Measurements from ENCODE around the gene SCYL1. TPM values are rescaled to one million over a fixed set of nuclear protein-coding genes. Genes with fewer than 3 reads are reported as not detected.

The SCYL1 gene
- total RNA-seq, 2 donors from 2014 or later: 84.5 to 112 TPM

GRCh38 chr11:65540290-65541092 is 15.6 kb downstream of the SCYL1 start:
- Mint-ChIP-seq H3K9me3 (no peaks in the 10 kb centered on the region), H3K4me1 (ENCODE audit: low read depth in 2 of 2) (peaks cover 13 to 30% of the 10 kb centered on the region in 2 donors), H3K27me3 (no peaks in the 10 kb centered on the region), H3K36me3 (no peaks in the 10 kb centered on the region), H3K27ac (peak overlapping the region; percentile 15 to 79), H3K4me3 (peak overlapping the region; percentile 84)
- DNase-seq (ENCODE audit: low spot score): peak; percentile 92
- ATAC-seq: peak; percentile 95 to 96

- H3K4me3 Mint-ChIP-seq: peak overlapping the region; percentile 84
- no peaks in the 10 kb centered on the region for H3K36me3 Mint-ChIP-seq
- DNase-seq (ENCODE audit: low spot score) (no peak), ATAC-seq (no peak)
- H3K27me3 Mint-ChIP-seq: no peaks in the 10 kb centered on the region
- peak overlapping the region; percentile 15 to 79 for H3K27ac Mint-ChIP-seq
- peaks cover 22 to 37% of the 10 kb centered on the region in 2 donors for H3K4me1 Mint-ChIP-seq (ENCODE audit: low read depth in 2 of 2)
- H3K9me3 Mint-ChIP-seq: no peaks in the 10 kb centered on the region
Measured at GRCh38 chr11:65541093-65541982, 16.5 kb downstream of the SCYL1 start.

- Mint-ChIP-seq H3K27me3 (no peaks in the 10 kb centered on the region), H3K4me1 (ENCODE audit: low read depth in 2 of 2) (peaks cover 22 to 40% of the 10 kb centered on the region in 2 donors), H3K4me3 (no peak overlapping the region), H3K9me3 (no peaks in the 10 kb centered on the region), H3K27ac (peak overlapping the region; percentile 15 to 79), H3K36me3 (no peaks in the 10 kb centered on the region)
- ATAC-seq (no peak), DNase-seq (ENCODE audit: low spot score) (no peak)
Measured at GRCh38 chr11:65542738-65543390, 18.0 kb downstream of the SCYL1 start.

- Mint-ChIP-seq H3K27ac (peak overlapping the region; percentile 46 to 88), H3K9me3 (no peaks in the 10 kb centered on the region), H3K27me3 (no peaks in the 10 kb centered on the region), H3K36me3 (no peaks in the 10 kb centered on the region), H3K4me1 (ENCODE audit: low read depth in 2 of 2) (peaks cover 31 to 52% of the 10 kb centered on the region in 2 donors), H3K4me3 (peak overlapping the region; percentile 58)
- ATAC-seq: no peak
- DNase-seq (ENCODE audit: low spot score): no peak
Measured at GRCh38 chr11:65545853-65546216, 21.0 kb downstream of the SCYL1 start.

GRCh38 chr11:65546217-65546958 is 21.5 kb downstream of the SCYL1 start:
- peak; percentile 95 to 98 for ATAC-seq
- Mint-ChIP-seq H3K9me3 (no peaks in the 10 kb centered on the region), H3K27me3 (no peaks in the 10 kb centered on the region), H3K4me1 (ENCODE audit: low read depth in 2 of 2) (peaks cover 32 to 52% of the 10 kb centered on the region in 2 donors), H3K27ac (peak overlapping the region; percentile 46 to 88), H3K4me3 (peak overlapping the region; percentile 58), H3K36me3 (no peaks in the 10 kb centered on the region)
- peak; percentile 98 for DNase-seq (ENCODE audit: low spot score)

- ATAC-seq (no peak), DNase-seq (ENCODE audit: low spot score) (no peak)
- Mint-ChIP-seq H3K36me3 (no peaks in the 10 kb centered on the region), H3K4me3 (peak overlapping the region; percentile 41), H3K4me1 (ENCODE audit: low read depth in 2 of 2) (peaks cover 35 to 57% of the 10 kb centered on the region in 2 donors), H3K9me3 (no peaks in the 10 kb centered on the region), H3K27me3 (no peaks in the 10 kb centered on the region), H3K27ac (peak overlapping the region; percentile 31 to 83)
Measured at GRCh38 chr11:65547446-65548125, 22.7 kb downstream of the SCYL1 start.

- peaks cover 34 to 56% of the 10 kb centered on the region in 2 donors for H3K4me1 Mint-ChIP-seq (ENCODE audit: low read depth in 2 of 2)
- peak overlapping the region; percentile 31 to 83 for H3K27ac Mint-ChIP-seq
- no peaks in the 10 kb centered on the region for H3K36me3 Mint-ChIP-seq
- H3K9me3 Mint-ChIP-seq: no peaks in the 10 kb centered on the region
- H3K4me3 Mint-ChIP-seq: peak overlapping the region; percentile 41
- DNase-seq (ENCODE audit: low spot score): no peak
- H3K27me3 Mint-ChIP-seq: no peaks in the 10 kb centered on the region
- ATAC-seq: no peak
Measured at GRCh38 chr11:65548395-65548794, 23.5 kb downstream of the SCYL1 start.

- no peaks in the 10 kb centered on the region for H3K27me3 Mint-ChIP-seq
- H3K36me3 Mint-ChIP-seq: no peaks in the 10 kb centered on the region
- H3K27ac Mint-ChIP-seq: no peak overlapping the region
- no peak overlapping the region for H3K4me3 Mint-ChIP-seq
- peaks cover 34 to 52% of the 10 kb centered on the region in 2 donors for H3K4me1 Mint-ChIP-seq (ENCODE audit: low read depth in 2 of 2)
- ATAC-seq (no peak), DNase-seq (ENCODE audit: low spot score) (no peak)
- no peaks in the 10 kb centered on the region for H3K9me3 Mint-ChIP-seq
Measured at GRCh38 chr11:65549096-65549495, 24.2 kb downstream of the SCYL1 start.

GRCh38 chr11:65551572-65552387 is 26.9 kb downstream of the SCYL1 start:
- H3K9me3 Mint-ChIP-seq: no peaks in the 10 kb centered on the region
- DNase-seq (ENCODE audit: low spot score): no peak
- H3K4me1 Mint-ChIP-seq (ENCODE audit: low read depth in 2 of 2): peaks cover 47 to 52% of the 10 kb centered on the region in 2 donors
- ATAC-seq: peak; percentile 52 to 60
- no peaks in the 10 kb centered on the region for H3K36me3 Mint-ChIP-seq
- no peak overlapping the region for H3K4me3 Mint-ChIP-seq
- H3K27me3 Mint-ChIP-seq: no peaks in the 10 kb centered on the region
- peak overlapping the region in 1 of 2 donors; percentile 59 for H3K27ac Mint-ChIP-seq

GRCh38 chr11:65552388-65552951 is 27.6 kb downstream of the SCYL1 start:
- no peak for ATAC-seq
- Mint-ChIP-seq H3K27ac (peak overlapping the region in 1 of 2 donors; percentile 59), H3K27me3 (no peaks in the 10 kb centered on the region), H3K4me3 (no peak overlapping the region), H3K9me3 (no peaks in the 10 kb centered on the region), H3K4me1 (ENCODE audit: low read depth in 2 of 2) (peaks cover 47 to 56% of the 10 kb centered on the region in 2 donors), H3K36me3 (no peaks in the 10 kb centered on the region)
- no peak for DNase-seq (ENCODE audit: low spot score)

GRCh38 chr11:65553301-65554001 is 28.6 kb downstream of the SCYL1 start:
- DNase-seq (ENCODE audit: low spot score) (peak; percentile 63), ATAC-seq (peak; percentile 17 to 61)
- no peaks in the 10 kb centered on the region for H3K9me3 Mint-ChIP-seq
- H3K4me3 Mint-ChIP-seq: no peak overlapping the region
- H3K27ac Mint-ChIP-seq: no peak overlapping the region
- no peaks in the 10 kb centered on the region for H3K27me3 Mint-ChIP-seq
- H3K4me1 Mint-ChIP-seq (ENCODE audit: low read depth in 2 of 2): peaks cover 41 to 51% of the 10 kb centered on the region in 2 donors
- H3K36me3 Mint-ChIP-seq: no peaks in the 10 kb centered on the region
